ENCODE results near the gene DRAP1. TPM values are rescaled to one million over a fixed set of nuclear protein-coding genes. Genes with fewer than 3 reads are reported as not detected.

Gene DRAP1
- total and polyA plus RNA-seq, 11 donors = 76.5 to 180 (median 104) TPM

DNA sequence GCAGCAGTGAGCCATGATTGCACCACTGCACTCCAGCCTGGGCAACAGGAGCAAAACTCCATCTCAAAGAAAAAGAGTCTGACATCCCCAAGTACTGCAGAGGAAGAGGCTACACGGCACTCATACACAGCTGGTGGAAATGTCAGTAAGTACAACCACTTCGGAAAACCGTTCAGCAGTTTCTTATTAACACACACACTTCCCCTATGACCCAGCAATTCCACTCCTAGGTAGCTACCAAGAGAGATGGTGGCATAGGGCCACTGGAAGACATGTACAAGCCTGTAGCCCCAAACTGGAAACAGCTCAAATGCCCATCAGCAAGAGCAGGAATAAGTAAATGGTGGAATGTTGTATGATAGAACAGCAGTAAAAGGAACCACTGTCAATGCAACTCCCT is 3.3 kb downstream of the DRAP1 start:
- 76 to 89% (median 88%) methylated on average over 3 of the region's 3 CpGs for WGBS, 4 donors
- intact Hi-C loops (cut with DNase I) = loop anchor here in 5 of 10 donors (5.0 kb wide), 3 partner anchors 35 to 40 kb away; partner anchors contain the start of gene SART1 (in 2 of the 5)

GRCh38 chr11:65925397-65925796 is 6.2 kb downstream of the DRAP1 start:
- Histone ChIP-seq H3K4me3 (no peak overlapping the region), H3K36me3 (peaks cover 0 to 22% (median 17%) of the 10 kb centered on the region in 9 donors), H3K9me3 (no peaks in the 10 kb centered on the region), H3K27ac (no peak overlapping the region), H3K4me1 (peaks cover 2 to 31% (median 6%) of the 10 kb centered on the region in 12 donors), H3K27me3 (no peaks in the 10 kb centered on the region)
- DNase-seq (no peak), ATAC-seq (no peak)
- intact Hi-C loops (cut with DNase I) = no loop called here
- no peak for TF ChIP-seq POLR2A (IDR thresholded peaks at IDR 0.05)
- TF ChIP-seq CTCF (IDR thresholded peaks at IDR 0.05) = no peak
- WGBS, 4 donors = 42 to 60% (median 56%) methylated on average over 2 of the region's 2 CpGs

More for the DNA sequence above, 3.3 kb downstream of the DRAP1 start:
- Histone ChIP-seq H3K27me3 (no peaks in the 10 kb centered on the region), H3K9me3 (no peaks in the 10 kb centered on the region), H3K36me3 (peaks cover 0 to 23% (median 17%) of the 10 kb centered on the region in 9 donors), H3K4me1 (peaks cover 9 to 29% (median 18%) of the 10 kb centered on the region in 12 donors), H3K4me3 (no peak overlapping the region), H3K27ac (no peak overlapping the region)
- TF ChIP-seq CTCF (IDR thresholded peaks at IDR 0.05) = no peak
- no peak for TF ChIP-seq POLR2A (IDR thresholded peaks at IDR 0.05)
- DNase-seq (no peak), ATAC-seq (no peak)

DNA sequence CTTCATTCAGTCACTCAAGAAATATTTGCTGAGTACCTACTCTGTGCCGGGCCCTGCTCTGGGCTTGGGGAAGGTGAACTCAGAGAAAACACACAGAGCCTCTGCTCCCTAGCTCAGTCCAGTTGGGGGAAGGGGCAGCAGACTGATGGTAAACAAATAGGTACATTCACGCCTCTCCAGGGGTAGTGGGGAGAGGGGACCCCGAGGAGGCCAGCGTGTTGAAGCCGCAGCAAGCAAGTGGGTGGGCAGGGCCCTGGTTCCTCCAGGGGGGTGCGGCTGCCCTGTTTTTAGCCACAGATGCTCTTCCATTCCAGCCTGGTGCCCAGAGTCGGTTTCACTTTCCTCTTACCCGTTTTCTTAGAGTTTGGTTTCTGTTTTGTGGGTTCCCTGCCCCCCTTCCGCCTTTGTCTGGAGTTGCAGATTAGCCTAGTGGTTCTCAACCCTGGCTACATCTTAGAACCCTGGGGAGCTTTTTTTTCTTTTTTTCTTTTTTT is 8.7 kb downstream of the DRAP1 start:
- intact Hi-C loops (cut with DNase I) = no loop called here
- Histone ChIP-seq H3K4me3 (peak overlapping the region in 3 of 12 donors; percentile 8 to 27 (median 12)), H3K4me1 (peaks cover 0 to 22% (median 0%) of the 10 kb centered on the region in 12 donors), H3K36me3 (peaks cover 0 to 7% (median 5%) of the 10 kb centered on the region in 9 donors), H3K27me3 (peaks cover 0 to under 1% (median 0%) of the 10 kb centered on the region in 9 donors), H3K27ac (peak overlapping the region in 2 of 12 donors; percentile 37 to 84), H3K9me3 (no peaks in the 10 kb centered on the region)
- ATAC-seq (peak in 1 of 4 donors; percentile 64), DNase-seq (peak in 3 of 5 donors; percentile 34 to 51 (median 47))
- WGBS, 4 donors = 55 to 64% (median 59%) methylated on average over 9 of the region's 9 CpGs
- TF ChIP-seq POLR2A (IDR thresholded peaks at IDR 0.05) (no peak), CTCF (IDR thresholded peaks at IDR 0.05) (no peak)

GRCh38 chr11:65928667-65929066 is 9.4 kb downstream of the DRAP1 start:
- WGBS, 4 donors = 56 to 73% (median 65%) methylated on average over 6 of the region's 6 CpGs
- ATAC-seq = no peak
- no peak for TF ChIP-seq POLR2A (IDR thresholded peaks at IDR 0.05)
- no peak for TF ChIP-seq CTCF (IDR thresholded peaks at IDR 0.05)
- intact Hi-C loops (cut with DNase I) = no loop called here
- Histone ChIP-seq H3K9me3 (no peaks in the 10 kb centered on the region), H3K4me1 (peaks cover 0 to 22% (median 0%) of the 10 kb centered on the region in 12 donors), H3K36me3 (peaks cover 0 to under 1% (median 0%) of the 10 kb centered on the region in 9 donors), H3K27ac (peak overlapping the region in 1 of 12 donors; percentile 84), H3K27me3 (peaks cover 0 to 7% (median 0%) of the 10 kb centered on the region in 9 donors), H3K4me3 (peak overlapping the region in 1 of 12 donors; percentile 27)
- no peak for DNase-seq
